Activated naive CD4-positive, alpha-beta T cell treated with anti-CD3 and anti-CD28 coated beads for 36 hours (primary cell): Measurements from ENCODE around the gene CASQ1. TPM values are rescaled to one million over a fixed set of nuclear protein-coding genes. Genes with fewer than 3 reads are reported as not detected.

Experiments
- CTCF ChIA-PET: fragments of 350-600 bp; sonication (Branson Sonifier 250); formaldehyde crosslinking; loops from one replicate; lab custom pipeline; 2021; ENCODE audit warnings: antibody characterized with exemption; lab: Charles Lee
- DNase-seq: peaks from one replicate; pipeline ENCODE4 v3.0.0-alpha.2; 2020
- H3K27ac Mint-ChIP-seq: one replicate; pipeline ENCODE4 v1.8.0; 2021; ENCODE audit warnings: mild to moderate bottlenecking, mixed read lengths
- H3K27me3 Mint-ChIP-seq: one replicate; pipeline ENCODE4 v1.8.0; 2021; ENCODE audit warnings: low read depth, mixed read lengths
- H3K36me3 Mint-ChIP-seq: one replicate; pipeline ENCODE4 v1.8.0; 2021; ENCODE audit warnings: low read depth, mixed read lengths
- H3K4me1 Mint-ChIP-seq: one replicate; pipeline ENCODE4 v1.8.0; 2021; ENCODE audit warnings: low read depth, mixed read lengths
- H3K4me3 Mint-ChIP-seq: one replicate; pipeline ENCODE4 v1.8.0; 2021; ENCODE audit warnings: mild to moderate bottlenecking, moderate library complexity, mixed read lengths
- H3K9me3 Mint-ChIP-seq: one replicate; pipeline ENCODE4 v1.8.0; 2021; ENCODE audit warnings: mixed read lengths
- intact Hi-C: fragments of 100-400 bp; cut with micrococcal nuclease; formaldehyde crosslinking; loops from one replicate; pipeline ENCODE4 v1.15.1; 2023
- total RNA-seq, 2 experiments: library from RNA; stranded (reverse); gene quantifications; one replicate each; pipeline ENCODE4 v1.2.3, GENCODE V29; 2021

Gene CASQ1
- not detected for total RNA-seq

DNA sequence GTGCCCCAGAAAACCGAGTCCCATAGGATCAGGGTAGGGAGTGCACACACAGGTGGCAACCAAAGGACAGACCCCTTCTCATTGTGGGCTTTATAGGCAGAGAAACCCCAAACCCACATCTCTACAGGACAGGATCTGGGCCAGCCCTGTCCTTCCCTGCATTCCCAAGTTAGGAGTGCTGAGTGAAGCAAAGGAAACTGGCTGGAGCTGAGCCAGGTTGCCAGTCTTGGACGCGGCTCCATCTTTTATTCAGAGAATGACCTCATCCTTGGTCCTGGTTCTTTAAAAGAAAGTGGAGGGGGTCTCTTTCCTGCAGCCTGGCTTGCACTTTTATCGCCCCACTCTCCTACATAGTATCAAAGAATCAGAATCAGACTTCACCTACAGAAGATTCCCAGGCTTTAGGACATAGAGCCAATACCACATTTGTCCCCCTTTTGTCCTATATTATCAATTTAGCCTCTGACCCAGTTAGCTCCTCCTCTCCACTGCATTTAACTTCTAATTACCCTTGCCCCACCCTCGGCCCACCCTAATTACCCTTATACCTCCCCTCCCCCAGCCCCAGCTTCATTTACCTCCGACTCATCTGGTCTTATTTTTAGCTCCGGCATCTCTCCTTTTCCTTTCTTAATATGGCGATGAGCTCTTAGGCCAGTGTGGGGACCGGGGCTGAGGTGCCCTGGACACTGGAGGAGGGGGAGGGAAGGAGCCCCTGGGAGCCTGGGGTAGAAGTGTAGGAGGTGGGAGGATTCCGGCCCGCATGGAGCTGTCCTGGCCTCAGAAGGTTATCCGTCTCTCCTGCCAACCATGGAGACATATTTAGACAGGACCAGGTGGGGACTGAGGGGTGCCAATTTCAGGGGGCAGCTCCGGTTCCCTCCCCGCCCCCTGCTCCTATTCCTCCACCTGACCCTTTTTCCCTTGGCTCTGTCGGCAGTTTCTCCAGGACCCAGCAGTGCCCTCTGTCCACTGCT is at the start of gene CASQ1:
Gene CASQ1, plus strand, starts transcription at position 927 of the 977 bp plus-strand sequence. CDS start 177 bp downstream, outside the sequence.
- intact Hi-C loops, result no loop called here
- Mint-ChIP-seq H3K27me3 (no peaks in the 10 kb centered on the region), H3K9me3 (no peaks in the 10 kb centered on the region)

DNA sequence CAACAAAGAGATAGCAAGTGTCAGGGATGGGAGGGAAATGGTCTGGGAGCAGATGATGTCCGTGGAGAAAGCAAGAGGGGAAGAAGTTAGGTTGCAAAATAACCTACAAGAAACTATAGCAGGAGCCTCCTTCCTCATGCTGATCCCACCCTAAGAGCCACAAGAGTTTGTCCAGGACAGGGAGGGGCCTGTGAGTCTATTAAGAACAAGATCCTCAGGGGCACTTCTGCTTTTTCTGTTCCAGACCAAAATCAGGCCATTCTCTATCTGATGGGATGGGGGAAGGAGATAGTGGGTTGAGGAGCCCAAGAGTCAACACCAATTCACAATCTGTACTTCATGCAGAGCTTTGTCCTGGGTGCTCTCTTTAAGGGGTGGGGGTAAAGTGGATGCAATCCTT is 46.7 kb upstream of the CASQ1 start:
- Mint-ChIP-seq H3K27me3 (no peaks in the 10 kb centered on the region), H3K9me3 (no peaks in the 10 kb centered on the region), H3K4me3 (no peak overlapping the region), H3K36me3 (no peaks in the 10 kb centered on the region), H3K27ac (no peak overlapping the region), H3K4me1 (no peaks in the 10 kb centered on the region)
- DNase-seq, result no peak
- CTCF ChIA-PET, result no interaction called here
- intact Hi-C loops, result no loop called here

More for the DNA sequence above, at the start of gene CASQ1:
- no peaks in the 10 kb centered on the region for H3K4me1 Mint-ChIP-seq
- CTCF ChIA-PET, result interaction anchor here (0.6 to 6.0 kb wide), 12 partner anchors 11 to 187 kb away, joined by 3 to 139 read pairs (median 6); partner anchors contain the start of gene PEX19
- no peaks in the 10 kb centered on the region for H3K36me3 Mint-ChIP-seq
- H3K27ac Mint-ChIP-seq, result no peak within 1 kb of the TSS
- DNase-seq, result no peak
- H3K4me3 Mint-ChIP-seq, result no peak within 1 kb of the TSS

DNA sequence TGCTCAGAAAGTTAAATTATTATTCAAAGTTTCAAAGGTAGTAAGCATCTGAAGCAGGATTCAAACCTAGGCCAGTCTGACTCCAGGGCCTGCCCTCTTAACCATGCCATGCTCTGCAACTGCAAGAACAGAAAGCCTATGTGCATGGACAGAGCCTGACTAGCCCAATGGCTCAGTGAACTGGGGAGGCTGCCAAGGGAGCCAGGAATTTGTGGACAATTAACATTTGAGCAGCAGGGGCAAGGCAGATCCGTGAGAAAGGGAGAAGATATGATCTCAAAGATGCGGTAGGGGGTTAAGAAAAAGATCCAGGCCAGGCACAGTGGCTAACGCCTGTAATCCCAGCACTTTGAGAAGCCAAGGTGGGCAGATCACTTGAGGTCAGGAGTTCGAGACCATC is 45.5 kb upstream of the CASQ1 start:
- no peak overlapping the region for H3K4me3 Mint-ChIP-seq
- intact Hi-C loops, result no loop called here
- no peaks in the 10 kb centered on the region for H3K4me1 Mint-ChIP-seq
- H3K27ac Mint-ChIP-seq, result no peak overlapping the region
- CTCF ChIA-PET, result no interaction called here
- H3K27me3 Mint-ChIP-seq, result no peaks in the 10 kb centered on the region
- H3K36me3 Mint-ChIP-seq, result no peaks in the 10 kb centered on the region
- no peak for DNase-seq
- no peaks in the 10 kb centered on the region for H3K9me3 Mint-ChIP-seq

DNA sequence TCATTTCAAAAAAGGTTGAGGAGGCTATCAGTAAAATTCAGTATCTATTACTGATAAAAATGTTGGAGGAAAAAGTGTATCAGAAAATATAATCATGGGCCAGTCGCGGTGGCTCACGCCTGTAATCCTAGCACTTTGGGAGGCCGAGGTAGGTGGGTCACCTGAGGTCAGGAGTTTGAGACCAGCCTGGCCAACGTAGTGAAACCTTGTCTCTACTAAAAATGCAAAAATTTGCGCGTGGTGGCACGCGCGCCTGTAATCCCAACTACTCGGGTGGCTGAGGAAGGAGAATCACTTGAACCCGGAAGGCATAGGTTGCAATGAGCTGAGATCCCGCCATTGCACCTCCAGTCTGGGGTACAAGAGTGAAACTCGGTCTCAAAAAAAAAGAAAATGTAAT is 44.3 kb upstream of the CASQ1 start:
- DNase-seq, result no peak
- no peak overlapping the region for H3K4me3 Mint-ChIP-seq
- no peaks in the 10 kb centered on the region for H3K27me3 Mint-ChIP-seq
- CTCF ChIA-PET, result no interaction called here
- no peaks in the 10 kb centered on the region for H3K4me1 Mint-ChIP-seq
- intact Hi-C loops, result no loop called here
- H3K27ac Mint-ChIP-seq, result no peak overlapping the region
- no peaks in the 10 kb centered on the region for H3K36me3 Mint-ChIP-seq
- H3K9me3 Mint-ChIP-seq, result no peaks in the 10 kb centered on the region

DNA sequence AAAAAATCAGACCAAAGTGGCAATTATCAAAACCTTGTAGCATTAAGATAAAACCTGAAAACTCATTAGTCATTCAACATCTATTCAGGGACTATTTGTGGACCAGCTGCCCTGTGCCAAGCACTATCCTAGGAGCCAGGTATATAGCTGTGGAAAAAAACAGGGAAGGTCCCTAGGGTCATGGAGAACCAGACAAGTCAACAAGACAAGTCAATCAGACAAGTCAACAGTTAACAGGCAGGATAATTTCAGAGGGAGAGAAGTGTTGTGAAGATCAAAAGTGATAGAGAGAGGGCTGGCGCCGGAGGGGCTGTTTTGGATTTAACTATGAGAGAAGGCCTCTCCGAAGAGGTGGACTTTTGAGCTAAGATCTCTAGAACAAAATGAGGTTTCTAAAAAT is 42.3 kb upstream of the CASQ1 start:
- Mint-ChIP-seq H3K4me3 (no peak overlapping the region), H3K9me3 (no peaks in the 10 kb centered on the region), H3K27me3 (no peaks in the 10 kb centered on the region), H3K4me1 (no peaks in the 10 kb centered on the region), H3K27ac (no peak overlapping the region), H3K36me3 (no peaks in the 10 kb centered on the region)
- no peak for DNase-seq
- CTCF ChIA-PET, result interaction anchor here (0.7 to 1.5 kb wide), 2 partner anchors 47 to 130 kb away, joined by 4 to 6 read pairs; no protein-coding TSS in a partner anchor
- intact Hi-C loops, result no loop called here

DNA sequence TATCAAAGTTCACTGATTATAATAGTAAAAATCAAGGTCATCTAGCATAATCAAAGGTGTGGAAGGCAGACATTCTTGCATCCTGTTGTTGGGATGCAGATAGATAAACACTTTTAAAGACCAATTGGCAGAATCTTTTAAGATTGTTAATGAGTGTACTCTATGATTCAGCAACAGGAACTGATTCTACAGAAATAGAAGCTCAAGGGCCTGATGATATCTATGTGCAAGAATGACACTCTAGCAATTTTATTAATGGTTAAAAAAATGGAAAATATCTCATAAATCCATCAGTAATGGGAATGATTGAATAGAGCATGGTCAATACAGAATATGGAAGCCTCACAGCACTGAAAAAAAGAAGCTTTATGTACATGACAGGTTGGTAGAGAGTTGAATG is 41.1 kb upstream of the CASQ1 start:
- Mint-ChIP-seq H3K36me3 (no peaks in the 10 kb centered on the region), H3K9me3 (no peaks in the 10 kb centered on the region), H3K27me3 (no peaks in the 10 kb centered on the region), H3K4me3 (no peak overlapping the region), H3K4me1 (no peaks in the 10 kb centered on the region), H3K27ac (no peak overlapping the region)
- intact Hi-C loops, result no loop called here
- DNase-seq, result no peak
- CTCF ChIA-PET, result no interaction called here

DNA sequence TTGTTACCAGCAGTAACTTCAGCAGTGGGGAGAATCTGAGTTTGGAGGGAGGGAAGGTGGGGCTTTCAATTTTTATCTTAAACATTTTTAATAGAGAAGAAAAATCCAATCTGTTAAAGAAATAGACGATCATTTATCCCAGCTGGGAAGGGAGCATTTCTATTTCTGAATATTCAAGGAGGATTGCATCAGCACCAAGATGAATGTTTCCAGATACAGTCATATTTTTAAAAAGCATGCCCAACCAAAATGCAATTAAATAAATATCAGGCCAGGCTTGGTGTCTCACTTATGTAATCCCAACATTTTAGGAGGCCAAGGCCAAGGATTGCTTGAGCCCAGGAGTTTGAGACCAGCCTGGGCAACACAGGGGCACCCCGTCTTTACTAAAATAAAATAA is 40.7 kb upstream of the CASQ1 start:
- Mint-ChIP-seq H3K4me1 (no peaks in the 10 kb centered on the region), H3K36me3 (no peaks in the 10 kb centered on the region), H3K4me3 (no peak overlapping the region), H3K27ac (no peak overlapping the region), H3K9me3 (no peaks in the 10 kb centered on the region), H3K27me3 (no peaks in the 10 kb centered on the region)
- CTCF ChIA-PET, result no interaction called here
- intact Hi-C loops, result no loop called here
- no peak for DNase-seq

DNA sequence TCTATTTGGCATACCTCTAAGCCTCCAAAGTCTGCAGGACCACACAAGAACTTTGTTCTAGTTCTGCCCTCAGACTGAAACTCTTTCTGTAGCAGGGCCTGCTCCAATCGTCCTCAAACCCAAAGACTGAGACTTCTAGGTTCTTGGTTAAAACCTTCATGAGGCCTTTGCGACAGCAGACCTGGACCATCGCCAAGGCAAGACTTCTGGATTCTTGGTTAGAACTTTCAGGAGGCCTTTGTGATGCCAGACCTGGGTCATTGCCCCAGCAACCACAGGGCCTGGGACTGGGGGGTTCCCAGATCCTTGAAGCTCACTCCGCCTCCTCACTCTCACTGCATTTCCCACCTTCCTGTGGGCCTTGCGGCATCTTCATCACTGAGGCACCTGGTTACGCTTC is 39.1 kb upstream of the CASQ1 start, which contains the start of gene ATP1A4:
Gene ATP1A4, plus strand, starts transcription at position 301 of the 400 bp plus-strand sequence. CDS start 438 bp downstream, outside the sequence.
- Mint-ChIP-seq H3K4me1 (no peaks in the 10 kb centered on the region), H3K36me3 (no peaks in the 10 kb centered on the region), H3K9me3 (no peaks in the 10 kb centered on the region), H3K27me3 (no peaks in the 10 kb centered on the region), H3K27ac (no peak within 1 kb of the TSS), H3K4me3 (no peak within 1 kb of the TSS)
- CTCF ChIA-PET, result no interaction called here
- intact Hi-C loops, result no loop called here
- no peak for DNase-seq

DNA sequence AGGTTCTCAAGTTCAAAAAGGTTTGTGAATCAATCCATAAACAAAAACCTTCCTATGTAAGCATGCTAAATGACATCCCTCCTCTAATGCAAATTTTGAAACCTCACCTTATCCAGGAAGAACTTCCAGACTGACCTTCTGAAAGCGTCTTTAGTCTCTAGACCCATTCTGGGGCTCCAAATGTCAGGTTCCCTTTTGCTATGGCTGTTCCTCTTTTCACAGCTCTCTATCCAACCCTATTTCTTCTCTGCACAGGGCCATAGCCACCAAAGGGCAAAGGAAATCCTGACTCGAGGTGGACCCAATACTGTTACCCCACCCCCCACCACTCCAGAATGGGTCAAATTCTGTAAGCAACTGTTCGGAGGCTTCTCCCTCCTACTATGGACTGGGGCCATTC is 35.6 kb upstream of the CASQ1 start:
- CTCF ChIA-PET, result no interaction called here
- H3K4me1 Mint-ChIP-seq, result no peaks in the 10 kb centered on the region
- no peak for DNase-seq
- H3K27ac Mint-ChIP-seq, result no peak overlapping the region
- H3K9me3 Mint-ChIP-seq, result no peaks in the 10 kb centered on the region
- H3K27me3 Mint-ChIP-seq, result no peaks in the 10 kb centered on the region
- H3K36me3 Mint-ChIP-seq, result no peaks in the 10 kb centered on the region
- H3K4me3 Mint-ChIP-seq, result no peak overlapping the region
- intact Hi-C loops, result no loop called here

DNA sequence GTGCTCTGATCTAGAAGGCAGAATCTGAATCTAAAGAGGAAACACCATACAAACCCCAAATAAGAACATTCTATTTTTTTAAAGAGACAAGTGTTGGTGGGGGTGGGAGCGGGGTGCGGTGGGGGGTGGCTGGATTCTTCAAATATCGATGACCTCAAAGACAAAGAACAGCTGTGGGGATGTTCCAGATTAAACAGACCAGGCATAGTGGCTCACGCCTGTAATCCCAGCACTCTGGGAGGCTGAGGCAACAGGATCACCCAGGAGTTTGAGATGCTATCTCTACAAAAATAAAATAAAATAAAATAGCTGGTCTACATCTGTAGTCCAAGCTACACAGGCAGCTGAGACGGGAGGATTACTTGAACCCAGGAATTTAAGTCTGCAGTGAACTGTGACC is 34.0 kb upstream of the CASQ1 start:
- Mint-ChIP-seq H3K27ac (no peak overlapping the region), H3K4me1 (no peaks in the 10 kb centered on the region), H3K4me3 (no peak overlapping the region), H3K9me3 (no peaks in the 10 kb centered on the region), H3K27me3 (no peaks in the 10 kb centered on the region), H3K36me3 (no peaks in the 10 kb centered on the region)
- CTCF ChIA-PET, result interaction anchor here (1.1 to 1.9 kb wide), 5 partner anchors 9 to 135 kb away, joined by 3 to 8 read pairs (median 3); no protein-coding TSS in a partner anchor
- intact Hi-C loops, result no loop called here
- DNase-seq, result no peak

DNA sequence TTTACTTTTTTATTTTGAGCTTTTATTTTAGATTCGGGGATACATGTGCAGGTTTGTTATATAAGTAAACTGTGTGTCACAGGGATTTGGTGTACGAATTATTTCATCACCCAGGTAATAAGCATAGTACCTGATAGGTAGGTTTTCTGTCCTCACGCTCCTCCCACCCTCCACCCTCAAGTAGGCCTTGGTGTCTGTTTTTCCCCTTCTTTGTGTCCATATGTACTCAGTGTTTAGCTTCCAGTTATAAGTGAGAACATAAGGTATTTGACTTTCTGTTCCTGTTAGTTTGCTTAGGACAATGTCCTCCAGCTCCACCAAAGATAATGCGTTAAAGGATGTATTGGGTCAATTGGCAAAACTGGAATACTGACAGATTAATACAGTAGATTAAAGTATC is 33.2 kb upstream of the CASQ1 start:
- Mint-ChIP-seq H3K27ac (no peak overlapping the region), H3K4me1 (no peaks in the 10 kb centered on the region), H3K9me3 (no peaks in the 10 kb centered on the region), H3K36me3 (no peaks in the 10 kb centered on the region), H3K4me3 (no peak overlapping the region), H3K27me3 (no peaks in the 10 kb centered on the region)
- intact Hi-C loops, result no loop called here
- CTCF ChIA-PET, result interaction anchor here (0.6 to 1.9 kb wide), 6 partner anchors 10 to 134 kb away, joined by 3 to 6 read pairs (median 4); no protein-coding TSS in a partner anchor
- DNase-seq, result no peak

DNA sequence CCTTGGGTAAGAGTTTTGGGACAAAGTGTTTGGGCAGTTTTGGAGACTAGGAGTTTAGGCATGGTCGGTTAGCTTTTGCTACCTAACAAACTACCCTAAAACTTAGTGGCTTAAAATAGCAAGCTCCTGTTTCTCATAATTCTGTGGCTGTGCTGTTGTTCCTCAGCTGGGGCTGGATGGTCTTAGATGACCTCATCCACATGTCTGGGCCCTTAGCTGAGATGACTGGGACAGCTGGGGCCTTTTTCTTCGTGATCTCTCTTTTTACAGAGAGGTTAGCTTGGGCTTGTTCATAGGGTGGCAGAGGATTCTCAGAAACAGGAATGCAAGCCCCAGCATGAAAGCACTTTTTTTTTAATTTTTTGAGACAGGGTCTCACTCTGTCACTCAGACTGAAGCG is 32.3 kb upstream of the CASQ1 start:
- CTCF ChIA-PET, result interaction anchor here (0.8 kb wide), 1 partner anchor 57 kb away, joined by 3 read pairs; no protein-coding TSS in a partner anchor
- H3K27me3 Mint-ChIP-seq, result no peaks in the 10 kb centered on the region
- H3K4me1 Mint-ChIP-seq, result no peaks in the 10 kb centered on the region
- DNase-seq, result no peak
- H3K27ac Mint-ChIP-seq, result no peak overlapping the region
- H3K36me3 Mint-ChIP-seq, result no peaks in the 10 kb centered on the region
- H3K9me3 Mint-ChIP-seq, result no peaks in the 10 kb centered on the region
- intact Hi-C loops, result no loop called here
- no peak overlapping the region for H3K4me3 Mint-ChIP-seq
